Heart right ventricle (tissue), 16 donors: Measurements from ENCODE around the gene SMAD9. TPM values are rescaled to one million over a fixed set of nuclear protein-coding genes. Genes with fewer than 3 reads are reported as not detected.
"Not testable (repeated sequence)": the region's sequence is repeated elsewhere in the genome, so short reads cannot be mapped to it uniquely, and the experiment has no call there.

Experiments
- ATAC-seq, 8 donors: fragments of 200-7000 bp; cut with Tn5 transposase; one replicate each; pipeline ENCODE4 v1.9.1; 2020; ENCODE audit warnings: mild to moderate bottlenecking in 8 of 8, moderate library complexity in 8 of 8, moderate number of reproducible peaks in 1 of 8
- DNase-seq, 2 donors: peaks; one replicate each; pipeline ENCODE4 v3.0.0-alpha.2; 2020
- H3K27ac ChIP-seq, 10 donors: fragments of 200-600 bp; sonication (generic) in 2 of 10; one replicate each; pipeline versions ENCODE4 v1.5.0 to v1.8.0; 2020 to 2022; ENCODE audit warnings: mild to moderate bottlenecking in 3 of 10
- H3K27me3 ChIP-seq, 7 donors: fragments of 200-600 bp; one replicate each; pipeline ENCODE4 v1.8.0; 2021 to 2022; ENCODE audit warnings: mild to moderate bottlenecking in 2 of 7
- H3K36me3 ChIP-seq, 9 donors: fragments of 200-600 bp; sonication (generic) in 1 of 9; one replicate each; pipeline versions ENCODE4 v1.5.0 to v1.8.0; 2020 to 2022; ENCODE audit warnings: mild to moderate bottlenecking in 2 of 9
- H3K4me1 ChIP-seq, 9 donors: fragments of 200-600 bp; sonication (generic) in 1 of 9; one replicate each; pipeline versions ENCODE4 v1.5.0 to v1.8.0; 2020 to 2022; ENCODE audit warnings: mild to moderate bottlenecking in 4 of 9
- H3K4me3 ChIP-seq, 10 donors: fragments of 200-600 bp; sonication (generic) in 2 of 10; one replicate each; pipeline versions ENCODE4 v1.5.0 to v1.8.0; 2020 to 2022; ENCODE audit warnings: mild to moderate bottlenecking in 7 of 10, moderate library complexity in 2 of 10
- H3K9me3 ChIP-seq, 11 donors: fragments of 200-600 bp in 10 of 11; sonication (generic) in 2 of 11; one replicate each; pipeline versions ENCODE4 v1.5.0 to v1.8.0; 2013 to 2022; ENCODE audit warnings: mild to moderate bottlenecking in 2 of 11, control low read depth in 1 of 11, moderate library complexity in 1 of 11
- WGBS, 2 donors: extraction: QIAGEN DNeasy Blood & Tissue Kit; methylation state at CpG; one replicate each; pipeline ENCODE4 v1.1.7; 2013; ENCODE audit warnings: inconsistent platforms in 1 of 2; 5-methylcytosine and 5-hydroxymethylcytosine counted together
- intact Hi-C, 10 donors: fragments of 100-400 bp; cut with DNase I; formaldehyde crosslinking; loops; one replicate each; pipeline versions ENCODE4 v1.11.1 to v1.14.2; 2022
- polyA plus RNA-seq, 2 donors: library from polyadenylated mRNA; stranded (reverse); fragments of 200-250 nt; gene quantifications; one replicate each; pipeline ENCODE4 v1.2.3, GENCODE V29; 2013
- total RNA-seq, 10 donors: library from RNA; stranded (reverse); fragmentation: NEBNext Ultra II Directional in 3 of 10; extraction: Animal tissue kit (Norgen Biotek cat#: 25700) in 3 of 10; gene quantifications; one replicate each; pipeline versions ENCODE4 v1.2.1 to v1.2.4, GENCODE V29; 2021 to 2023
- TF ChIP-seq, protein P1 (sequence below), 9 donors: fragments of 200-600 bp; sonication (generic) in 2 of 9; IDR thresholded peaks; one replicate each; pipeline versions ENCODE4 v1.5.0 to v1.8.0; 2021 to 2022; ENCODE audit warnings: antibody characterized with exemption in 9 of 9, mild to moderate bottlenecking in 5 of 9, moderate library complexity in 1 of 9
- donor health status: Arrhythmogenic right ventricular cardiomyopathy.
- donor health status: ischemic (EF 13 %, LVEDD 7.1; RV severe dilation, severe dysfunction).
- donor health status: healthy with polysubstance abuse.
- donor health status: DM: no; HTN: yes; CAD: no.
- donor health status: DM: no; HTN: no; CAD: no.
- donor health status: ischemic (EF 25% LVEDD 6.9; RV normal size, moderate dysfunction).
- donor health status: ischemic (EF 25% LVEDD 5.7; RV mildly dilated, moderate dysfunction).
- donor health status: healthy.
- donor health status: DM: yes; HTN: yes; CAD: no.
- donor health status: Ischemic cardiomyopathy.
- donor health status: ischemic (EF 35%, LVEDD 5.7; RV mildly dilated, moderate dysfunction).
- donor health status: nonischemic (EF 11% LVEDD 7.7; RV severe dilation, severe dysfunction).
- donor health status: DM: yes; HTN: yes; CAD: no.
- donor health status: PGD.
- donor health status: ischemic (EF 29% LVEDD 5.4; RV normal size, mild dysfunction).
- donor health status: nonischemic (EF 23%, LVEDD 6.1; RV moderate dilation, normal function).

The SMAD9 gene
- total and polyA plus RNA-seq, 12 donors: 1.2 to 7.8 (median 3.4) TPM

DNA sequence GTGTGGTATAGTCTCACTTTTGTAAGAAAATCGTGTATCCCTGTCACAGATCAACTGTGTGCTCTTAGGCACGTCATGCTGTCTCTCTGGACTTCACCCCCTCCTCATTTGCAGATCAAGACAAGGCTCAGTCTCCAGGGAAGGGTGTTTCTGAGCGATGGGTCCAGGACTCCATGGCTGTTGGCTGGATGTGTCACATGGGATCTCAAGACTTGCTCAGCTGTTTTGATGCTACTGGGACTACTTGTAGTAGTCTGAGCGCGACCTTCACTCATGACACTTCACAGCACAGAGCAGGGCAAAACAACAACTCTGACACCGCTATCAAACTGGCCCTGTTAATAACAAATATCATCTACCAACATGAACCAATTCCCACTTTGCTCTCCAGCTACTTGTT is 36.2 kb downstream of the SMAD9 start:
- Histone ChIP-seq H3K9me3 (no peaks in the 10 kb centered on the region), H3K36me3 (peaks cover 0 to 8% (median 0%) of the 10 kb centered on the region in 9 donors), H3K4me1 (peaks cover 0 to 19% (median 0%) of the 10 kb centered on the region in 9 donors), H3K27ac (no peak overlapping the region), H3K4me3 (no peak overlapping the region), H3K27me3 (no peaks in the 10 kb centered on the region)
- 86 to 93% methylated on average over 6 of the region's 6 CpGs for WGBS, 2 donors
- intact Hi-C loops: no loop called here
- TF ChIP-seq, protein P1, sequence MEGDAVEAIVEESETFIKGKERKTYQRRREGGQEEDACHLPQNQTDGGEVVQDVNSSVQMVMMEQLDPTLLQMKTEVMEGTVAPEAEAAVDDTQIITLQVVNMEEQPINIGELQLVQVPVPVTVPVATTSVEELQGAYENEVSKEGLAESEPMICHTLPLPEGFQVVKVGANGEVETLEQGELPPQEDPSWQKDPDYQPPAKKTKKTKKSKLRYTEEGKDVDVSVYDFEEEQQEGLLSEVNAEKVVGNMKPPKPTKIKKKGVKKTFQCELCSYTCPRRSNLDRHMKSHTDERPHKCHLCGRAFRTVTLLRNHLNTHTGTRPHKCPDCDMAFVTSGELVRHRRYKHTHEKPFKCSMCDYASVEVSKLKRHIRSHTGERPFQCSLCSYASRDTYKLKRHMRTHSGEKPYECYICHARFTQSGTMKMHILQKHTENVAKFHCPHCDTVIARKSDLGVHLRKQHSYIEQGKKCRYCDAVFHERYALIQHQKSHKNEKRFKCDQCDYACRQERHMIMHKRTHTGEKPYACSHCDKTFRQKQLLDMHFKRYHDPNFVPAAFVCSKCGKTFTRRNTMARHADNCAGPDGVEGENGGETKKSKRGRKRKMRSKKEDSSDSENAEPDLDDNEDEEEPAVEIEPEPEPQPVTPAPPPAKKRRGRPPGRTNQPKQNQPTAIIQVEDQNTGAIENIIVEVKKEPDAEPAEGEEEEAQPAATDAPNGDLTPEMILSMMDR (IDR thresholded peaks at IDR 0.05): no peak
- DNase-seq: no peak
- ATAC-seq: no peak

DNA sequence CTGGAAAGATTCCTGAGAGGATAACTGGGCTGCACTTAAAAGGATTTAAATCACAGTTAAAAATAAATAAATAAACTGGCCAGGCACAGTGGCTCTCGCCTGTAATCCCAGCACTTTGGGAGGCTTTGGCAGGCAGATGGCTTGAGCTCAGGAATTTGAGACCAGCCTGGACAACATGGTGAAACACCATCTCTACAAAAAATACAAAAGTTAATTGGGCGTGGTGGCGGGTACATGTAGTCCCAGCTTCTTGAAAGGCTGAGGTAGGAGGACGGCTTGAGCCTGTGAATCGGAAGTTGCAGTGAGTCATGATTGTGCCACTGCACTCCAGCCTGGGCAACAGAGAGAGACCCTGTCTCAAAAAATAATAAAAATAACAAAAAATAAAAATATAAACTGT is 36.6 kb downstream of the SMAD9 start:
- Histone ChIP-seq H3K36me3 (peaks cover 0 to 13% (median 0%) of the 10 kb centered on the region in 9 donors), H3K4me1 (peaks cover 0 to 15% (median 0%) of the 10 kb centered on the region in 9 donors)
- ATAC-seq, H3K27ac ChIP-seq, H3K4me3 ChIP-seq, intact Hi-C loops, DNase-seq, H3K9me3 ChIP-seq, H3K27me3 ChIP-seq: not testable (repeated sequence)
- WGBS, 2 donors: 90 to 95% methylated on average over 5 of the region's 5 CpGs

DNA sequence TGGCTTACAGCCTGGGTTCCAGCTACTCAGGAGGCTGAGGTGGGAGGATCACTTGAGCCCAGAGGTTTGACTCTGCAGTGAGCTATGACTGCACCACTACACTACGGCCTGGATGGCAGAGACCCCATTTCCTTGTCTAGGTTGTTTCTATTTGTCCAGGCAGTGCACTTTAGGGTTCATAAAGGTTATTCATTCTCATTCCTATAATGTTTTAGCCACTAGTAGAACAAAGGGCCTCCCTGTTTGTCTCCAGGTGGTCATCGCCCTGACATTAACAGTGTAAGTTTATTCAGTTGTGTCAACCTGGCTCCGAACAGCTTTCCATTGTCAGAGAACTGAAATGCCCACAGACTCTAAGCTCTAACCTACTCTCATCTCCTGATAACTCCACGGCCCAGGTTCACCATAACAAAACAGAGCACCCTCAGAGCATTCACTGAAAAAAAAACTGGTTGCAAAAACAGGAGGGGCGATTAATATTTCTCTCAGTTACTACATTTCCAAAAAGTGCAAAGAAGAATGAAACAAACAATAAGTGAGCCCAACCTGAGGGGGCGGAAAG is 37.1 kb downstream of the SMAD9 start:
- 93 to 96% methylated on average over 6 of the region's 6 CpGs for WGBS, 2 donors
- Histone ChIP-seq H3K4me3 (no peak overlapping the region), H3K27ac (no peak overlapping the region), H3K4me1 (peaks cover 0 to 10% (median 0%) of the 10 kb centered on the region in 9 donors), H3K27me3 (no peaks in the 10 kb centered on the region), H3K36me3 (peaks cover 0 to 17% (median 0%) of the 10 kb centered on the region in 9 donors), H3K9me3 (no peaks in the 10 kb centered on the region)
- intact Hi-C loops: no loop called here
- ATAC-seq (no peak), DNase-seq (no peak)
- TF ChIP-seq, protein P1 (IDR thresholded peaks at IDR 0.05): no peak

DNA sequence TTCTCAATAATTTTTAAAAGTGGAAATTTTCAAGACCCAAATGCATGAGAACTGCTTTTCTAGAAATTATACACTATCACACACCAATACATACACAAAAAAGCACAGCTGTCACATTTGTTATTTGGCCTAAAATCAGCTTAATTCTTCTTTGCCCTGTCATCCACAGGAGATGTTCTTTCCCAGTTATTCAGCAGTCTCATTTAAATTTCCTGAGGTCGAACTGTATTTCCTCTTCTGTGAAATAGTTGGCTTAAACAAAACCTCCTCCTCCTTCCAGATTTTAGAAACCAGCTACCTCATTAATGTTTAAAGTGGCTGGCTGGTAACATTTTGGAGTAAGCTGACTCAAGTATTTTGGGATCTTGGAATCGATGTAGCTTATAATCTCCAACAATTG is 39.1 kb downstream of the SMAD9 start:
- TF ChIP-seq, protein P1 (IDR thresholded peaks at IDR 0.05): no peak
- DNase-seq: no peak
- peaks cover 0 to 30% (median 0%) of the 10 kb centered on the region in 9 donors for H3K36me3 ChIP-seq
- intact Hi-C loops: no loop called here
- no peaks in the 10 kb centered on the region for H3K27me3 ChIP-seq
- H3K9me3 ChIP-seq: no peaks in the 10 kb centered on the region
- WGBS, 2 donors: 39 to 42% methylated on average over 2 of the region's 2 CpGs
- H3K4me1 ChIP-seq: peaks cover 0 to 7% (median 0%) of the 10 kb centered on the region in 9 donors
- no peak for ATAC-seq
- no peak overlapping the region for H3K4me3 ChIP-seq
- H3K27ac ChIP-seq: no peak overlapping the region

DNA sequence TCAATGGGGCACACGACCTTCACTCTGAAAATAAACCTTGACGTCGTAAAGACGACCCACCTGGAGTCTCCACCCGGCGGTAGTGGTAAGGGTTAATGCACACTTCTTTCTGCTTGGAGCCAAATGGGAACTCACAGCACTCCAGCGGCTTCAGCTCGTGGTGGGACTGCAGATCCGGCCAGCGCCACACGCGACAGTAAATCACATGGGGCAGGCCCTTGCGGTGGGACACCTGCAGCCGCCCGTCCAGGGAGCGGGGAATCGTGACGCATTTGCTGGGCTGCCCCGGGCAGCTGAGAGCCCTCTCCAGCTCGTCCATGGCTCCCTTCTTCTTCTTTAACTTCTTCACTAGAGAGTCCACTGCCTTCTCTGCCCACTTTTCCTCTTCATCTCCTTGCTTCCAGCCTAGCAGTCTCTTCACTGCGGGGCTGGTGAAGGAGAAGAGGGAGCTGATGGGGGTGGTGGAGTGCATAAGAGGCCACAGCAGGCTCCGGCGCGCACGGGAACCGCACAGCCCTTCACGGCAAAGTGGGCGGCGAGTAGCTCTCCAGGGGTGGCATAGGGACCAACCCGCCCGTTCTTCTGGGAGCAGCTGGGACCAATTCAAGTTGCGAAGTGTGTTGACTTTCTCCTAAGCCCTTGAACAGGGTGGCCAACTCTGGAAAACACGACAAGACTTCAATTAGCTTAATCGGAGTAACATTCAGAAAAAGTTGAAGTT is 40.7 kb downstream of the SMAD9 start:
- intact Hi-C loops: no loop called here
- Histone ChIP-seq H3K27me3 (no peaks in the 10 kb centered on the region), H3K36me3 (peaks cover 0 to 30% (median 0%) of the 10 kb centered on the region in 9 donors), H3K27ac (no peak overlapping the region), H3K4me1 (peaks cover 0 to 7% (median 0%) of the 10 kb centered on the region in 9 donors), H3K4me3 (no peak overlapping the region), H3K9me3 (no peaks in the 10 kb centered on the region)
- 94 to 95% methylated on average over 33 to 34 of the region's 34 CpGs for whole genome bisulfite sequencing, 2 donors
- DNase-seq (no peak), ATAC-seq (no peak)
- TF ChIP-seq, protein P1 (IDR thresholded peaks at IDR 0.05): no peak
